Loucy (cell line): ENCODE results near the gene RFXAP.

Experiments
- H2AFZ ChIP-seq: fragments of 200-600 bp; sonication (generic); 2 replicates; pipeline ENCODE4 v1.6.0; 2016; ENCODE audit warnings: antibody characterized with exemption, mild to moderate bottlenecking, low read length, moderate library complexity
- H3F3A ChIP-seq: fragments of 200-600 bp; 2 replicates; pipeline ENCODE4 v1.6.0; 2016; ENCODE audit warnings: antibody characterized with exemption, low read depth, mild to moderate bottlenecking
- H3K27me3 ChIP-seq: fragments of 200-600 bp; sonication (generic); 2 replicates; pipeline ENCODE4 v1.6.1; 2014; ENCODE audit warnings: low read length, mild to moderate bottlenecking; ENCODE audit not compliant: insufficient read depth, poor library complexity, severe bottlenecking
- H3K36me3 ChIP-seq: fragments of 200-600 bp; sonication (generic); 2 replicates; pipeline ENCODE4 v1.6.1; 2016; ENCODE audit warnings: low read length; ENCODE audit not compliant: insufficient read depth
- H3K4me1 ChIP-seq: fragments of 200-600 bp; sonication (generic); 2 replicates; pipeline ENCODE4 v1.5.1; 2014; ENCODE audit warnings: low read length, mild to moderate bottlenecking; ENCODE audit not compliant: insufficient read depth, poor library complexity, severe bottlenecking
- H3K4me2 ChIP-seq: fragments of 200-600 bp; sonication (generic); 2 replicates; pipeline ENCODE4 v1.6.0; 2014; ENCODE audit warnings: antibody characterized with exemption, low read length, low read depth, mild to moderate bottlenecking; ENCODE audit not compliant: poor library complexity, severe bottlenecking
- H3K4me3 ChIP-seq: fragments of 200-600 bp; sonication (generic); 2 replicates; pipeline ENCODE4 v1.5.1; 2014; ENCODE audit warnings: low read length, mild to moderate bottlenecking, mixed read lengths; ENCODE audit not compliant: poor library complexity, severe bottlenecking
- H3K79me2 ChIP-seq: fragments of 200-600 bp; sonication (generic); 2 replicates; pipeline ENCODE4 v1.6.1; 2014; ENCODE audit warnings: low read length; ENCODE audit not compliant: insufficient read depth
- H3K9ac ChIP-seq: fragments of 200-600 bp; sonication (generic); 2 replicates; pipeline ENCODE4 v1.6.0; 2014; ENCODE audit warnings: mild to moderate bottlenecking, low read depth, low read length, moderate library complexity; ENCODE audit not compliant: poor library complexity, severe bottlenecking
- H3K9me2 ChIP-seq: fragments of 200-600 bp; sonication (generic); replicated peaks from 2 replicates; pipeline ENCODE4 v1.6.1; 2016; ENCODE audit warnings: low read depth, low read length, mixed read lengths
- H3K9me3 ChIP-seq: fragments of 200-600 bp; sonication (generic); 2 replicates; pipeline ENCODE4 v1.6.1; 2014; ENCODE audit warnings: mild to moderate bottlenecking, antibody characterized with exemption, low read length, low read depth; ENCODE audit not compliant: insufficient read depth
- H4K20me1 ChIP-seq: fragments of 200-600 bp; sonication (generic); 2 replicates; pipeline ENCODE4 v1.6.0; 2014; ENCODE audit warnings: antibody characterized with exemption, low read length, mild to moderate bottlenecking; ENCODE audit not compliant: insufficient read depth, poor library complexity, severe bottlenecking
- CTCF ChIP-seq: fragments of 200-600 bp; sonication (generic); conservative IDR thresholded peaks from 2 replicates; pipeline ENCODE4 v1.5.1; 2014; ENCODE audit warnings: mild to moderate bottlenecking, antibody characterized with exemption, low read length
- EZH2phosphoT487 ChIP-seq: fragments of 200-600 bp; IDR thresholded peaks from 2 replicates; pipeline ENCODE4 v1.6.1; 2018; ENCODE audit warnings: antibody characterized with exemption, mild to moderate bottlenecking, moderate library complexity, borderline replicate concordance

The RFXAP gene

DNA sequence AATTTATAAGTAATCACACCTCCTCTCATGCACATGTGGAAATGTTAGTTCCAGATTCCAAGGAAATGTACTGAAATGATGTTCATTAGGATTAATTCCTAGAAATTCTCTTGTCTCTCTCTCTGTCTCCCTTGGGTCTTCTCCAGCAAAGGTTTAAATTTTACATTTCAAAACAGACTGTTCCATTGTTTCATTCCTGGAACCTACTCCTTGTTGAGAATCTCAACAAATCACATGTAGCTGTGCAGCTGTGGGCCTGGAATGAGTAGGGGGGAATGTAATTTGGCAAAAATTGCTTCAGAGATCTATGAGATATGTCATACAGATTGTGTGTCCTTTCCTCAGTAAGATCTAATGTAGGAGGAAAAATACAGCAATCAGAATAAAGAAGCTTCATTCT lies 46.2 kb upstream of the RFXAP start:
- Histone ChIP-seq H3K4me1 (no peaks in the 10 kb centered on the region), H3K36me3 (no peaks in the 10 kb centered on the region), H3K9me2 (no peaks in the 10 kb centered on the region), H4K20me1 (no peaks in the 10 kb centered on the region), H3K9ac (no peak overlapping the region), H3F3A (no peaks in the 10 kb centered on the region), H3K9me3 (no peaks in the 10 kb centered on the region), H3K4me3 (no peak overlapping the region), H3K4me2 (no peak overlapping the region), H2AFZ (no peak overlapping the region), H3K79me2 (no peaks in the 10 kb centered on the region), H3K27me3 (no peaks in the 10 kb centered on the region)
- TF ChIP-seq CTCF (no peak), EZH2phosphoT487 (no peak)

DNA sequence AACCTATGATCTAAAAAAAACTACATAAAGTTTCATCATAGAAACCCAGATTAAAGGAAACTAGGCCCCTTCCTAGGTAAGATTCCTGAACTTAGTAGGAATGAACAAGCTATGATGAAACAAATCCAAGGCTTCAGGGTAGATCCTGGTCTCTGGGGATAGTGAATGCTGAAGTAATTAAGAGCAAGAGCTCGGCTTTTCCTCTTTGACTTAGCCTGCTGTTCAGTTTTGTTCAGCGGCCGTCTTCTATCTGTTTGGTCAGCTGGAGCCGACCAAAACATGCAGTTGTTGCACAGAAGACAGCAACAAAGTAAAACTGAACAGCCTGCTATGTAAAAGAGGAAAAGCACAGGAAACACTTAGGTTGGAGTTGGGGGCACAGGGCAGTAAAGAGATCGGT lies 44.1 kb upstream of the RFXAP start:
- Histone ChIP-seq H3K4me1 (no peaks in the 10 kb centered on the region), H4K20me1 (no peaks in the 10 kb centered on the region), H3K9ac (no peak overlapping the region), H3K4me3 (no peak overlapping the region), H3K9me2 (no peaks in the 10 kb centered on the region), H3K79me2 (no peaks in the 10 kb centered on the region), H3K36me3 (no peaks in the 10 kb centered on the region), H3K27me3 (no peaks in the 10 kb centered on the region), H3K9me3 (no peaks in the 10 kb centered on the region), H3F3A (no peaks in the 10 kb centered on the region), H3K4me2 (no peak overlapping the region), H2AFZ (no peak overlapping the region)
- no peak for TF ChIP-seq CTCF
- no peak for TF ChIP-seq EZH2phosphoT487

DNA sequence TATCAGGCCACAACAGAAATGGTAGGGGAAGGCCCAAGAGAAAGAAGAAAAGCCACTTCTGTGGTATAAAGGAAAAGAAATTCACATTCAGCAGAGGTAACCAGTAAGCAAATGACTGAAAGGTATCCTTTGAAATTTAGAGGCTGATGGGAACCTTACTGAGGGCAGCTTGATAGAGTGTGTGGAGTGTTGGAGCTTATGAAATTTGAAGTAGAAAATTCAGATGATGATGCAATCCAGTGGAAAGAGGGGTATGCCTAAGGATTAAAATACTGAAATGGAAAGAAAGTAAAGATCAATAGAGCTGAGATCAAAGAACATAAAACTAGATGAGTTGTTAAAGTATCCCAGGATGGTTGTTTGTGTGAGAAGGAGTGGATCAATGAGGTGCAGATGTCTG lies 42.8 kb upstream of the RFXAP start:
- no peaks in the 10 kb centered on the region for H3K27me3 ChIP-seq
- H3K79me2 ChIP-seq, result no peaks in the 10 kb centered on the region
- TF ChIP-seq EZH2phosphoT487 (no peak), CTCF (no peak)
- H2AFZ ChIP-seq, result no peak overlapping the region
- no peaks in the 10 kb centered on the region for H3K36me3 ChIP-seq
- no peak overlapping the region for H3K4me3 ChIP-seq
- no peaks in the 10 kb centered on the region for H3K4me1 ChIP-seq
- no peaks in the 10 kb centered on the region for H3K9me3 ChIP-seq
- no peaks in the 10 kb centered on the region for H3K9me2 ChIP-seq
- H3K4me2 ChIP-seq, result no peak overlapping the region
- no peak overlapping the region for H3K9ac ChIP-seq
- no peaks in the 10 kb centered on the region for H3F3A ChIP-seq
- H4K20me1 ChIP-seq, result no peaks in the 10 kb centered on the region
